H1 (cell line): Measurements from ENCODE around the gene CHST9. TPM values are rescaled to one million over a fixed set of nuclear protein-coding genes. Genes with fewer than 3 reads are reported as not detected.

Experiments
- CHD7 ChIP-seq: fragments of 300-600 bp; sonication (generic); IDR thresholded peaks from 2 replicates; pipeline ENCODE4 v1.7.1; 2012; ENCODE audit warnings: low read length, moderate library complexity, mild to moderate bottlenecking, inconsistent platforms; ENCODE audit not compliant: insufficient replicate concordance
- EGR1 ChIP-seq: IDR thresholded peaks from 2 replicates; pipeline ENCODE4 v1.6.1; 2011; ENCODE audit warnings: low read depth, low read length, borderline replicate concordance
- HDAC2 ChIP-seq, 2 experiments: fragments of 300-600 bp in 1 of 2; sonication (generic) in 1 of 2; IDR thresholded peaks; 2 replicates each; pipeline ENCODE4 v1.6.1; 2011 to 2012; ENCODE audit warnings: low read depth in 2 of 2, low read length in 2 of 2, mild to moderate bottlenecking in 2 of 2, moderate library complexity in 2 of 2, borderline replicate concordance in 1 of 2, inconsistent platforms in 1 of 2
- KDM5A ChIP-seq: fragments of 200-600 bp; IDR thresholded peaks from 2 replicates; pipeline ENCODE4 v1.7.1; 2012; ENCODE audit warnings: mild to moderate bottlenecking, low read length, inconsistent platforms, mixed read lengths
- RBBP5 ChIP-seq: IDR thresholded peaks from 2 replicates; pipeline ENCODE4 v1.7.1; 2012; ENCODE audit warnings: low read depth, mild to moderate bottlenecking, inconsistent platforms, low read length, moderate library complexity, borderline replicate concordance
- RFX5 ChIP-seq: IDR thresholded peaks from 2 replicates; pipeline ENCODE4 v1.6.1; 2011; ENCODE audit warnings: low read depth, low read length, improper control_type of control experiment, borderline replicate concordance
- TAF7 ChIP-seq: optimal IDR thresholded peaks from 2 replicates; pipeline ENCODE3; 2011; ENCODE audit warnings: low read depth, mild to moderate bottlenecking, inconsistent platforms, low read length, moderate library complexity, borderline replicate concordance
- polyA plus RNA-seq, 7 experiments: library from polyadenylated mRNA; depleted of rRNA in 3 of 7; stranded (reverse) in 5 of 7; unstranded in 2 of 7; fragments of >200 nt in 5 of 7; fragments of 200-250 nt in 2 of 7; gene quantifications; 1 replicate in 5 of 7; 2 replicates in 1 of 7; 4 replicates in 1 of 7; pipeline versions ENCODE4 v1.2.1 to v1.2.3, GENCODE V29; 2011 to 2013; ENCODE audit warnings: missing spikeins in 2 of 7, mixed read lengths in 2 of 7
- total RNA-seq: library from RNA; stranded (reverse); fragmentation: NEBNext Ultra II Directional; extraction: Animal tissue kit (Norgen Biotek cat#: 25700); gene quantifications from 2 replicates; pipeline ENCODE4 v1.2.1, GENCODE V29; 2021

The CHST9 gene
- total and polyA plus RNA-seq, 2 of the 8 experiments (the other 6 are each of a cell fraction or from before 2014, with no cell fraction given): 3.2 to 24.3 TPM

GRCh38 chr18:27022477-27022876, 162.6 kb downstream of the CHST9 start (continued):
- TF ChIP-seq HDAC2 (IDR thresholded peaks at IDR 0.05; ENCODE audit: borderline replicate concordance in 1 of 2, low read depth in 2 of 2, low read length in 2 of 2): no peak
- no peak for TF ChIP-seq KDM5A
- TF ChIP-seq RBBP5: no peak
- no peak for TF ChIP-seq CHD7
- TF ChIP-seq EGR1: no peak
- no peak for TF ChIP-seq RFX5
- TF ChIP-seq TAF7: no peak
- TF ChIP-seq, all 59 proteins: peak for 0
